Upper lobe of left lung (tissue), 6 donors: ENCODE results near the gene NACC2. TPM values are rescaled to one million over a fixed set of nuclear protein-coding genes. Genes with fewer than 3 reads are reported as not detected.

Experiments
- ATAC-seq, 2 donors: fragments of 200-7000 bp; cut with Tn5 transposase; one replicate each; pipeline ENCODE4 v1.9.1; 2022; ENCODE audit warnings: mild to moderate bottlenecking in 2 of 2, moderate library complexity in 2 of 2; ENCODE audit not compliant: low FRiP score in 2 of 2
- DNase-seq, 2 donors: peaks; one replicate each; pipeline ENCODE4 v3.0.0-alpha.2; 2019 to 2020
- H3K27ac ChIP-seq, 4 donors: fragments of 200-600 bp; sonication (generic); one replicate each; pipeline ENCODE4 v1.5.1; 2016 to 2019
- H3K27me3 ChIP-seq, 4 donors: fragments of 200-600 bp; sonication (generic); one replicate each; pipeline ENCODE4 v1.5.1; 2017 to 2019
- H3K36me3 ChIP-seq, 4 donors: fragments of 200-600 bp; sonication (generic); one replicate each; pipeline ENCODE4 v1.5.1; 2016 to 2019
- H3K4me1 ChIP-seq, 4 donors: fragments of 200-600 bp; sonication (generic); one replicate each; pipeline ENCODE4 v1.5.1; 2018 to 2019
- H3K4me3 ChIP-seq, 4 donors: fragments of 200-600 bp; sonication (generic); one replicate each; pipeline ENCODE4 v1.5.1; 2017 to 2019; ENCODE audit warnings: mild to moderate bottlenecking in 2 of 4, moderate library complexity in 1 of 4
- H3K9me3 ChIP-seq, 4 donors: fragments of 200-600 bp; sonication (generic); one replicate each; pipeline ENCODE4 v1.5.1; 2018 to 2019
- EP300 ChIP-seq, 4 donors: sonication (generic); formaldehyde crosslinking; IDR thresholded peaks; one replicate each; pipeline ENCODE4 v1.5.1; 2017; ENCODE audit warnings: antibody characterized with exemption in 4 of 4, control low read depth in 2 of 4
- POLR2A ChIP-seq, 4 donors: fragments of 450-650 bp; IDR thresholded peaks; one replicate each; pipeline ENCODE4 v1.5.1; 2016 to 2017; ENCODE audit warnings: antibody characterized with exemption in 4 of 4, mild to moderate bottlenecking in 2 of 4
- POLR2AphosphoS5 ChIP-seq, 2 donors: sonication (generic); formaldehyde crosslinking; IDR thresholded peaks; one replicate each; pipeline ENCODE4 v1.5.1; 2017; ENCODE audit warnings: antibody characterized with exemption in 2 of 2
- WGBS, 2 donors: methylation state at CpG; one replicate each; pipeline ENCODE4 v1.1.5; 2017 to 2018; 5-methylcytosine and 5-hydroxymethylcytosine counted together
- total RNA-seq, 6 donors: library from RNA; depleted of rRNA in 4 of 6; stranded (reverse); fragments of >200 nt in 4 of 6; gene quantifications; one replicate each; pipeline versions ENCODE4 v1.1.0 to v1.2.1, GENCODE V29; 2016 to 2021
- TF ChIP-seq, protein P1 (sequence below), 6 experiments: fragments of 450-650 bp in 4 of 6; fragments of 200-600 bp in 2 of 6; sonication (generic) in 2 of 6; IDR thresholded peaks; one replicate each; pipeline ENCODE4 v1.5.1; 2016 to 2019; ENCODE audit warnings: antibody characterized with exemption in 6 of 6
- donor health status: DM: no; HTN: no; CAD: no; lungs with moderate emphysema.
- donor health status: DM: no; HTN: yes; CAD: no; lungs with severe emphysema.

Gene NACC2
- total RNA-seq, 6 donors from 2014 or later: 16.8 to 38.4 (median 31.3) TPM

- Histone ChIP-seq H3K36me3 (no peaks in the 10 kb centered on the region), H3K27me3 (no peaks in the 10 kb centered on the region), H3K9me3 (no peaks in the 10 kb centered on the region), H3K4me3 (no peak overlapping the region), H3K4me1 (peaks cover 23 to 42% (median 34%) of the 10 kb centered on the region in 4 donors), H3K27ac (peak overlapping the region in 1 of 4 donors; percentile 53)
- WGBS, 2 donors: 87% methylated on average over 6 to 16 of the region's 16 CpGs
- ATAC-seq: no peak
- TF ChIP-seq POLR2A (IDR thresholded peaks at IDR 0.05) (no peak), EP300 (IDR thresholded peaks at IDR 0.05) (no peak), POLR2AphosphoS5 (IDR thresholded peaks at IDR 0.05) (no peak)
- TF ChIP-seq, protein P1, sequence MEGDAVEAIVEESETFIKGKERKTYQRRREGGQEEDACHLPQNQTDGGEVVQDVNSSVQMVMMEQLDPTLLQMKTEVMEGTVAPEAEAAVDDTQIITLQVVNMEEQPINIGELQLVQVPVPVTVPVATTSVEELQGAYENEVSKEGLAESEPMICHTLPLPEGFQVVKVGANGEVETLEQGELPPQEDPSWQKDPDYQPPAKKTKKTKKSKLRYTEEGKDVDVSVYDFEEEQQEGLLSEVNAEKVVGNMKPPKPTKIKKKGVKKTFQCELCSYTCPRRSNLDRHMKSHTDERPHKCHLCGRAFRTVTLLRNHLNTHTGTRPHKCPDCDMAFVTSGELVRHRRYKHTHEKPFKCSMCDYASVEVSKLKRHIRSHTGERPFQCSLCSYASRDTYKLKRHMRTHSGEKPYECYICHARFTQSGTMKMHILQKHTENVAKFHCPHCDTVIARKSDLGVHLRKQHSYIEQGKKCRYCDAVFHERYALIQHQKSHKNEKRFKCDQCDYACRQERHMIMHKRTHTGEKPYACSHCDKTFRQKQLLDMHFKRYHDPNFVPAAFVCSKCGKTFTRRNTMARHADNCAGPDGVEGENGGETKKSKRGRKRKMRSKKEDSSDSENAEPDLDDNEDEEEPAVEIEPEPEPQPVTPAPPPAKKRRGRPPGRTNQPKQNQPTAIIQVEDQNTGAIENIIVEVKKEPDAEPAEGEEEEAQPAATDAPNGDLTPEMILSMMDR (IDR thresholded peaks at IDR 0.05): no peak
- peak in 1 of 2 donors; percentile 58 for DNase-seq
These were observed 96.5 kb downstream of the NACC2 start for GRCh38 chr9:135998410-135999071.

- WGBS, 2 donors: 79 to 82% methylated on average over 2 to 10 of the region's 10 CpGs
- peak in 1 of 2 donors; percentile 53 for DNase-seq
- no peak for ATAC-seq
- Histone ChIP-seq H3K36me3 (no peaks in the 10 kb centered on the region), H3K4me1 (peaks cover 23 to 42% (median 34%) of the 10 kb centered on the region in 4 donors), H3K4me3 (no peak overlapping the region), H3K27ac (peak overlapping the region in 2 of 4 donors; percentile 35 to 53), H3K9me3 (no peaks in the 10 kb centered on the region), H3K27me3 (no peaks in the 10 kb centered on the region)
- TF ChIP-seq, protein P1 (IDR thresholded peaks at IDR 0.05): no peak
- TF ChIP-seq POLR2AphosphoS5 (IDR thresholded peaks at IDR 0.05) (no peak), EP300 (IDR thresholded peaks at IDR 0.05) (no peak), POLR2A (IDR thresholded peaks at IDR 0.05) (no peak)
These were observed 97.1 kb downstream of the NACC2 start for GRCh38 chr9:135998016-135998380.

GRCh38 chr9:135997090-135998015 lies 97.7 kb downstream of the NACC2 start:
- TF ChIP-seq, protein P1 (IDR thresholded peaks at IDR 0.05): no peak
- TF ChIP-seq POLR2A (IDR thresholded peaks at IDR 0.05) (no peak), POLR2AphosphoS5 (IDR thresholded peaks at IDR 0.05) (no peak), EP300 (IDR thresholded peaks at IDR 0.05) (no peak)
- Histone ChIP-seq H3K27ac (peak overlapping the region in 2 of 4 donors; percentile 35 to 53), H3K27me3 (no peaks in the 10 kb centered on the region), H3K4me1 (peaks cover 24 to 42% (median 37%) of the 10 kb centered on the region in 4 donors), H3K9me3 (no peaks in the 10 kb centered on the region), H3K36me3 (no peaks in the 10 kb centered on the region), H3K4me3 (no peak overlapping the region)
- 64 to 81% methylated on average over 28 to 34 of the region's 34 CpGs for WGBS, 2 donors
- DNase-seq (peak in 1 of 2 donors; percentile 62), ATAC-seq (no peak)

DNA sequence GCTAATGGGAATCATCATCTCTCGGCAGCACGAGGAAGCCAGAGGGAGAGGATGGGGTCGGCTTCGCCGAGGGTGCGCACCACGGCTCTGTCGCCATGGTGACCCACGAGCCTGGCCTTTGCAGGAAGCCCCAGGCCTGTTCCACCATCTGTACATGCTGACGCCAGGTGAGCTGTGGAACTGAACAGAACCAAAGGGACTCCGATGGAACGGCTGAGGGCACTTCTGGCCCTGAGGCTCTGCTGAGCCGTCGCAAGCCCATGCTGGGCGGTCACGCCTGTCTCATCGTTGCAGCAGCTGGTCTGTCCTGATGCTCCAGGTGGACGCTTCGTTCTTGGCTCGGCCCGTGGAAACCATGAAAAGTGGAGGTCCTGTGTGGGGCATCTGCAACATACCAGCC lies 99.3 kb downstream of the NACC2 start:
- Histone ChIP-seq H3K4me3 (no peak overlapping the region), H3K27ac (no peak overlapping the region), H3K4me1 (peaks cover 40 to 58% (median 52%) of the 10 kb centered on the region in 4 donors), H3K27me3 (no peaks in the 10 kb centered on the region), H3K9me3 (no peaks in the 10 kb centered on the region), H3K36me3 (no peaks in the 10 kb centered on the region)
- TF ChIP-seq POLR2AphosphoS5 (IDR thresholded peaks at IDR 0.05) (no peak), EP300 (IDR thresholded peaks at IDR 0.05) (no peak), POLR2A (IDR thresholded peaks at IDR 0.05) (no peak)
- TF ChIP-seq, protein P1 (IDR thresholded peaks at IDR 0.05): no peak
- ATAC-seq (no peak), DNase-seq (peak in 1 of 2 donors; percentile 58)
- WGBS, 2 donors: 96% methylated on average over 12 to 21 of the region's 21 CpGs
